Endometrial microvascular endothelial cells (primary cell): ENCODE measurements around the gene C10orf90. TPM values are rescaled to one million over a fixed set of nuclear protein-coding genes. Genes with fewer than 3 reads are reported as not detected.

Experiments used
- in situ Hi-C: cut with HindIII; loops from 2 replicates; pipeline ENCODE4 v1.10.0; 2017; ENCODE audit warnings: low sequenced_read_pairs, low pct_unique_long_range_greater_than_20kb; ENCODE audit errors: inconsistent ontology term
- total RNA-seq: library from RNA; depleted of rRNA; stranded (reverse); fragments of >200 nt; gene quantifications from one replicate; pipeline ENCODE4 v1.2.3, GENCODE V29; 2015; ENCODE audit errors: inconsistent ontology term

C10orf90 gene
- total RNA-seq, 1 donor from 2014 or later: not detected

DNA sequence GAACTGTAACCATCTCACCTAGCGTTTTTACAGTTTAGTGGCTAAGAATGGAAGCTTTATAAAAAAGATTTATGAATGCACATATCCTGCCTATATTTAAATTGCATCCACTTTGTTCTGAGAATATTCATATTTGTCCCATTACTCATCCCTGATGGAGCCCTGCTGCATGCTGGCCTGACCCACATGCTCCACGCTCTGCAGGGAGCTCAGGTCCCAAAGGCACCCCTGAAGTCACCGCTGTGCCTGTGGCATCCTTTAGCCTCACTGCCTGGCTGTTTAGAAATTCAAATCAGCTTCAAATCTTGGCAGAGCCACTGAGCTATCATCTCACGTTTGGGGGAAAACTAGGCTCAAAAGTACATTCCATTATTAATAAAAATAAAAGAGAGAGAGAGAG lies 24.4 kb downstream of the C10orf90 start:
- in situ Hi-C loops: no loop called here

DNA sequence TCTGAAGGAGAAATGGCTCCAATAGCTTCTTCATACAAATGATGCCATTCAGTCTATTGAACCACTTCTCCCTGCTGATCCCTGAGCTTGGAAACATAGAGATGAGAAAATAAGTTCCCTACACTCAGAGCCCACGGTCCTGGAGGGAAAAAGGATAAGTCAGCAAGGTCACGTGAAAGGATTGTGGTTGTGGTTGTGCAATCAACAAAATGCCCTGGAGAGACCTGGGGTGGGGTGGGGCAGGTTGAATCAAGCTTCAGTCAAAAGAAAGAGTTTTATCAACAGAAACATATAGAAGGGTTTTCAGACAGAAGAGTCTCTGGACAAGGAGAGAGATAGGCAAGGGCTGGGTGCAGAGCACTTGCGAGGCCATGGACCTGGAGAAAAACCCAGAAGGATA lies 30.1 kb downstream of the C10orf90 start:
- in situ Hi-C loops: no loop called here

DNA sequence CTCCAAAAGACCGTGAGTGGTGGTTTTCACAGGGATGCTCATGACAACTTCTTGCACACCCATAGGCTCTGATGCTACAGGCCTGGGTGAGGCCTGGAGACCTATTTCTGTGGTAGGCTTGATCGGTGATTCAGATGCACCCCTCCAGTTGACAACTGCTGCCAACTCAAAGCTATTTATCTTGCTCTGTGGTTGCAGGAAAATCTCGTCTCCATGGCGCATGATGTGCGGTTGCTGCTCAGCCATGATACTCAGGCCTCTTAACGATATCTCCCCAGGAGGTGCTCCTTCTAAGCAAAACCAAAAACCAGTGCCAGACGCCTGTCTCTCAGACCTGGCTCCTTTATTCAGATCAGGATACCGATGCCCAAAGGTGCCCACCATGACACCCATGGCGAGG lies 31.4 kb downstream of the C10orf90 start:
- in situ Hi-C loops: no loop called here

DNA sequence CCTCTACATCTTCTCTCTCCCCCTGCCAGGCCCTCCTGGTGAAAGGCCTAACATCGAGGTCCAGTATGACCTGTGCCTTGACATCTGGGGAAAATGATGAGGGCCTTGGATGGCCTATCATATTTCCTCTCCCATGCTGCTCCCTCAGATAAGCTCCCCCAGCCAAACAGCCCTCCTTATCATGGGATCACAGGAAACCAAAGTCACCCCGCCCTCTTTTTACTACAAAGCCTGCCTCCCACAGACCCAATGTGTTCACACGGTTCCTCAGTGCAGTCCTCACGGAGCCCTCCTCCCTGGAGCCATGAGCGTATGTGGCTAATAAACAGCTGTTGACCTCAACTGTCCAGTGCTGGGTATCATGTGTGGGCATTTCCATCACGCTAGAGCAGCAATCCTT lies 32.0 kb downstream of the C10orf90 start:
- in situ Hi-C loops: no loop called here

DNA sequence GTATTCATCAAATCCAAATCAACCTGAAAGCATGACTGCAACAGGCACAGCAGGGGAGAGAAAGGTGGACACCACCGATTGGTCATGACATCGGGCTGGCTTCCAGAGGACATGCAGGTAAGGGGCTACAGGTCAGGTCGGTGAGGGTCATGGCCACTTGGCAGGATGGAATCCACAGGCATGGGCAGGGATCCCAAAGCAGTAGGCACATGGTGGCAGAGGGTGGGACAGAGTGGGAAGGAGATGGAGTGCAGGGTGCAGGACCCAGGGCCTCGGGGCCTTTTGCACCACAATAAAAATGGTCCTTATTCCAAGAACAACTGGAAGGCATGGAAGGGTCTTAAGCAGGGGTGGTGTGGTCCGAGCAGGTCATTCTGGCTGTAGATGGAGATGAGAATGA lies 33.0 kb downstream of the C10orf90 start:
- in situ Hi-C loops: no loop called here

DNA sequence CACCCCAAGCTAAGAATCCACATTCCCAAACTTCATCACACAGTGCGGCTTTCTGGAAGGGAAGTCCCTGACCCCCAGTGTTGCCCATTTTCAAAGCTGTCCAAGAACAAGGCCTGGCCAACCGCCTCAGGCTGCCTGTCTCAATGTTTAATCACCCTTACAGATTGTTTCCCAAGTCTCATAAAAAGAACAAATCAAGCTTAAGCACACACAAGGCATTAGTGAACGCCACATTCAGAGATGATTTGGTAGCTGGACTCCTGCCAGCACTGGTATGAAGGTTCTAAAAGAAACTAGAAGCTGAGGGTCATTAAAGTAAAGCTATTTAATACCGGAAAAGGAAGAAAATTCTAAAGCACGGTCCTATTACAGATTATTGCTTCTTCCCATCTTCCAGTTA lies 35.6 kb downstream of the C10orf90 start:
- in situ Hi-C loops: no loop called here

DNA sequence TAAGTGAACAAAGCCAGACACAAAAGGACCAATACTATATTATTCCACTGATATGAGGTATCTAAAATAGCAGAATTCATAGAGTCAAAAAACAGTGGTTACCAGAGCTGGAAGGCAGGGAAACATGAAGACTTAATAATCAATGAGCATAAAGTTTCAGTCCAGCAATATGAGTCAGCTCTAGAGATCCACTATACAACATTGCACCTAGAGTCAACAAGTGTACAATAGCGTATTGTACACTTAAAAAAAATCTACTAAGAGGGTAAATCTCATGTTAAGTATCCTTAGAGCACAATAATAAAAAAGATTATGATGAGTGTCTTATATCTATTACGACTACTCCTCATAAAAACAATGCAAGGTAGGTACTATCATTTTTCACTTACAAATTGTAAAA lies 36.1 kb downstream of the C10orf90 start:
- in situ Hi-C loops: no loop called here

DNA sequence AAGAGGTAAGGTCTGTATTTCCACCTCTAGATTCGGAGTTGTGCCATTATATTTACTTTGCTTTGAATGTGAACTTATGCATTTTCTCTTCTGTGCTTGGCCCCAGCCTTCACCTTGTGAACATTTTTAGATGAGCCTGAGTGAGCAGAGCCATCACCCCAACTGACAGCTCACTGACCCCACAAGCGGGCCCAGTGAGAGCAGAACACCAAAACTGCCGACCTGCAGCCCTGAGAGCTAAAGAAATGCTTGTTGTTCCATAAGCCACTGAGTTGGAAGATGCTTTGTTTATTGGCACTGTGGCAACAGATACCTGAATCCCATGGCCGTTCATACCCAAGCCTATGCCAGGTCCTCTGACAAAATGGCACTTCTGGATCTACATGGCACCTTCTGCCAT lies 37.8 kb downstream of the C10orf90 start:
- in situ Hi-C loops: no loop called here

DNA sequence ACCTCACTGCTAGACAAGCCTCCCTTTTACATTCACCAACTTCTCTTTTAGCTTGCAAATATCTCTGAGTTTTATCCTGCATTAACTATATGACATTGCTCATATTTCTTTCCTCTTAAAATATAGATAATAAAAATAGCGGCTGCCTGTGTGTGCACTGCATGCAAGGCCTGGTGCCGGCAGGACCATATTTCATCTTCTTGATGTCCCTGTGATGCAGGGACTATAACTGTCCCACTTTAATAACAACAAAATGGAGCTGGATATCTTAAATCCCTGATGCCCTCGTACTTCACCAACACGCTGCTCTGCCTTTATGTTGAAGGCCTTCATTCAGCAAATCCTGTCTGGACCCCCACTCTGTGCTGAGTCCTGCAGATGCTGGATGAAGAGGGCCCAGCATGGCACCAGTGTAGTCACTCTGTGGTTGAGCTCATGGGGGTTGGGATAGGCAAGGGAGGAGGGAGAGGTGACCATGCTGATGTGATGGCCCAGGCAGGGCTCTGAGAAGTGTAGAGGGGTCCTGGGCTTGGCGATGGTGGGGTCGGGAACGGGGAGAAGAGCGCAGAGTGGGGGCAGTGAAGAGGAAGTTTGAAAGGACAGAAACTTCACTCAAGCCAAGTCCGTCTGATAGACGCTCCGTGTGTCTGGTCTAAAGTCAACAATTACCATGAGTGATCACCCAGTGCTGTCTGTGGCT lies 40.4 kb downstream of the C10orf90 start:
- in situ Hi-C loops: no loop called here

DNA sequence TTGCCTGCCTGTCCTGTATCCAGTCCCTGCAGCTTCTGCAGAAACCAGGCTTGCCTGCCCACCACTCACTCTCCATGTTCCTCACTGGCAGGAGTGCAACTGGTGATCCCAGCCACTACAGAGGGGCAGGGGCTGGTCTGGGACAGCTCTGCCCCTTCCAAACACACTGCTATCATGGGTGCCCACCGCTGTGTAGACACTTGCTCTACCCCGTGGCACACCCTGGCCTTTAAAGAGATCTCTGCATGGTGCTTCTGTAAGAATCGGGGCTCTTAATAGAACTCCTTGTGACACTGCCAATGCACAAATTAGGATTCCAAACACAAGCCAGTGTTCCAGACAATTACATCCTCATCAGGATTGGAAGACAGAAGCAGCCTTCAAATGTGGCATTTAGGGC lies 41.7 kb downstream of the C10orf90 start:
- in situ Hi-C loops: no loop called here

DNA sequence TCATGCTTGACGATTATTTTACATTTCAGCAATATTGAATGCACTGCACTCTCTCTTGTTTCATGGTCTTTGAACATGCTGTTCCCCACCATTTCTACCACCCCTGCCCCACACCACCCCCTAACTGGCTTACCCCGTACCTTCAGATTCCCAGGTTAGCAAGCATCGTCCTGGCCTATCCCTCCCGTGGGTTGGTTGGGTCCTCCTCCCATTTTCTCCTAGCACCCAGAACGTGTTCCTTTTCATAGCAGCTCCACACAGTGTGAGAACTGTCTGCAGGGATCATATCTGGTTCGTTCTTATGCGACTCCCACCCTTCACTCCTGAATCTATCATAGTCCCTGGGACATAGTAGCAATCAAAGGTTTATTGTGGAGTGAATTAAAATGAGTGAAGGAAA lies 48.6 kb downstream of the C10orf90 start:
- in situ Hi-C loops: no loop called here

DNA sequence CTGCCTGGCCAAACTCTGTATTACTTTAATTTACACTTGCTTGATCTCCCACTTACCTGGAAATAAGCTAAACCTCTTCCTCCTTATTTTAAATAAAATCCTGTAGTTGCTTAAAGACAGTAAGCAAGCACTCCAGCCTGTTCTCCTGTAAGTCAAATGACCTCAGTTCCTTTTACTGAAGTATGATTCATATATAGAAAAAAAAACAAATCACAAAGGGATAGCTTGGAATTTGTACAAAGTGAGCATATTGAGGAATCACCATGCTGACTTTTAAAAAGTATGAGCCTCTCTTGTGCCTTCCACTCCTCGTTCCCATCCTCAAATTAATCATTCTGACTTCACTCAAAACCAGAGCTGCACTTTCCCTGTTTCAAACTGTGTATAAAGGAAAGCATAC lies 52.0 kb downstream of the C10orf90 start:
- in situ Hi-C loops: no loop called here

DNA sequence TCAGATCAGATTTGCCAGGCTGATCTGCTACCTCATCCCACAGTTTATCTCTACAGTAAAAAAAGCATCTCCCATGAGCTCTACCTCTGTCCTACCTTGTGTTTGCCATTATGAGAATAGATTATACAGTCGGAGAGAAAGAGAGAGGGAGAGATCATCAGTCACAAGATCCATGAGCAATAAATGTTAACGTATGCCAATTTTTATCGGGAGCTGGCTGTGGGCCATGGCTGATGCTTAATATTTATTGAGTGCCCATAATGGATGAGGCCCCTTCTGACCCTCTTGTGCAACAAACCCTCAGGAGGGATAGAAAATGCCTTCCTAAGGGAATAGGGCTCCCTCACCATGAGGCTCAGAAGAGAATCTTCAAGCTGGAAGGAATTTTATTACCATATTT lies 52.8 kb downstream of the C10orf90 start:
- in situ Hi-C loops: no loop called here

DNA sequence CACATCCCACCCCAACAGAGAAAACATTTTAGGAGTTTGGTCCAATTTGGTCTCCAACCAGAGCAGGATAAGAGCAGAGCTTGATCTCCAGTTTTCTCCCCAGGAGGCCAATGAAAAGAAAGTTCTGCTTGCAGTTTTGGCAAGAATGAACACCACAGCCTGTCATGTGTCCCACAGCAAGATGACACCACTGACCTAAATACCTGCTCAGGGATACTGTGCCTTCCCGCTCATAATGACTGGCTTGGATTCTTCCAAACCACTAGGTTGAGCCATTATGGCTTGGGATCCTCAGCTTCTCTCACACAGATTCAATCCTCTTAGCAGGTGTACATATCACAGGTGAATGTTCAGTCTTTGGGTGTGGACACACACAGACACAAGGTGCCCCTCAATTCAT lies 53.3 kb downstream of the C10orf90 start:
- in situ Hi-C loops: no loop called here

DNA sequence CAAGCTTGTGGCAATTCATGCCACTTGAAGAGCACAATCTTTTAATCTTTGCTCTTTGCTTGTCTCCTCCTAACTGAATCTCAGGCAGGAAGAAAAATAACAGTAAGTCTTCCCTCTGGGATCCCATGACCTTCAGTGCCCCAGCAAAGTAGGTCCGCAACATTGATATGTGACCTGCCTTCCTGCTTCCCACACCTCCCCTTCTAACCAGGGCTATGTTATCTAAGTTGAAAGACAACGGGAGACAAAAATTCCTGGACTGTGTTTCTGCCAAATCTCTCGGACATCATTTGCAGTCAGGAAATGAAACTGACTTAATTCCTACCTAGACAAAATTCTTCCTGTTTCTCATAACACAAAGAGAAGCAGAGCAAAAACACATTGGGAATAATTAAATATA lies 53.8 kb downstream of the C10orf90 start:
- in situ Hi-C loops: no loop called here

DNA sequence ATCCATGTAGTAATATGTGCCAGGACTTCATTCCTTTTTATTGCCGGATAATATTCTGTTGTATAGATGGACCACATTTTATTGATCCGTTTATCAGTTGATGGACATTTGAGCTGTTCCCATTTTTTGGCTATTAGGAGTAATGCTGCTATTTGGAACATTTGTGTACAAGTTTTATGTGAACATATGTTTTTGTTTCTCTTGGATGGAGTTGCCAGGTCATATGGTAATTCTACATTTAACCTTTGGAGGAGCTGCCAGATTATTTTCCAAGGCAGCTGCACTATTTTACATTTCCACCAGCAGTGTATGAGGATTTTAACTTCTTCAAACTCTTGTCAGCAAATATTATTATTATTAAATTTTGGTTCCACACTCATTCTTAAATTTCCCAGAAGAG lies 59.2 kb downstream of the C10orf90 start:
- in situ Hi-C loops: no loop called here

DNA sequence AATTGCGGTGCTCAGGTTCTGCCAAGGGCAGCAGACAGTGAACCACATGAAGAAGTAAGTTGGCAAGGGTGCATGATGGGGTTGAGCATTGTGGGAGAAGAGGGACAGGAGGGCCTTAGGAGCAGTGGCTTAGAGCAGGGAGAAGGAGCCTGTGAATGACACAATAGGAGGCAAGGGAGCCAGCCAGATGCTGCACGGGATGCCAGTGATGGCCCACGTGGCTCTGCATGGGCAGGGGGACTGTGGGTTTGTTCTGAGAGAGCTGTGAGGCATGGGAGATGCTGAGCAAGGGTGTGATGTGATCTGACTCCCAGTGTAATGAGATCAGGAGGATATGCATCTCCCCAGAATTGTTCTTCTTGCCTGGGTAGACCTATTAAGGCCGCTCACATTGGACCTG lies 60.9 kb downstream of the C10orf90 start:
- in situ Hi-C loops: no loop called here

DNA sequence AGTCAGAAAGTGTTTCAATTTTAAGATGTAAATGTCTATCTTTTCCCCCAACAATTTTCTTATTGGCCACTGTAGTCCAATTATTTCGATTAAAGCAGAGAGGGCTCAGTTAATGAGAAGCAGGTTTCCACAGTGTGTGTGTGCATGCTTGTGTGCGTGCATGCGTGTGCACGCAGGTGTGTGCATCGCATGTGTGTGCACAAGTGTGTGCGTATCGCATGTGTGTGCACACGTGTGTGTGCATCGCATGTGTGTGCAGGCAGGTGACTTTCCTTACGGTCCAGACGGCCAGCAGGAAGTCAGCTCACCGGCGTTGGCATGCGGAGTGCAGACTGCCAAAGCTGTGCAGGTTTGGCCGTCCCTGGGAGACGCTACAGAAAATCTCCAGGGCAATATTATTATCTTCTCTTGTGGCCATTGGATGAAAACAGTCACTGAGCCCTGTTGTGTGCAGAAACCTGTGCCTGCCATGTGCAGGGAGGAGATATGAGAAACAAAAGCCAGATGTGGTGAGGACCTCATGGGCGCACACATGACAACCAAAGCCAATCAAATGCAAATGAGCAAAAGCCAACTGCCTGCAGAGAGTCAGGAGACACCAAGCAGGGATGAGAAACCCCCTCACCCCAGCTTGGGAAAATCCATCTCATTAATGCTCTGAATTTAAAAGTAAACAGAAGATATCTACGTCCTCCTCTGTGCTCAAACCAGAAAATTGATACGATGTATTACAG lies 70.4 kb downstream of the C10orf90 start:
- in situ Hi-C loops: no loop called here

DNA sequence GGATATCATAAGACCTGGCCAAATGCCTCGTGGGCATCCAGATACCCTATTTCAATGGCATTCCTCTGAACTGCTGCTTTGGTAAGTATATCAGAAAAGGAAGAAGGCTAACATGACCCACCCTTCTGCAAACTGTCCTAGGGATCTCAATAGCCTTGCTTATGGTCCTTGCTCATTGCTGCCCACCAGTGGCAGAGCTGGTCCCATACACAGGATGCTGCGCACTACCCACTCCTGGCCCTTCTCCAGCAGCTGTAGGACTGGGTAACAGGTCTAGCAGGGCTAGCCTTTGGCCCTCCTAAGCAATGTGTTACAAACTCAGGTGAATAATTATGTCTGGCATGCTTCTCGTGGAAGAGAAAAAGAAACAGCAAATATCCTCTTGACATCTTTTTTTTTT lies 72.5 kb downstream of the C10orf90 start:
- in situ Hi-C loops: no loop called here

DNA sequence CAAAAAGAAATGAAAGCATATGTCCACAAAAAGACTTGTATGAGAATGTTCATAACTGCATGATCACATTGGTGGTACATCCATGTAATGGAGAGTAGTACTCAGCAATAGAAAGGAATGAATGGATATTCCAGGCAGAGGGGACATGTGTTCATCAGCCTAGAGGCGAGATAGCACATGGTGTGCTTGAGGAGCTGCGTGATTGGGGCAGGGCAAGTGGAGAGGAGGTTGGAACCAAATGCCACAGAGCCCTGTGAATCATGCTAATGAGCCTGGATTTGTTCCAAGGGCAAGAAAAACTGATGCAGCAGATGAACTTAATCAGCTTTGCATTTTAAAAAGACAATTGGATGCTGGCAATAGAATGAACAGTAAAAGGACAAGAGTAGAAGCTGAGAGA lies 73.3 kb downstream of the C10orf90 start:
- in situ Hi-C loops: no loop called here
